Measurements from ENCODE around the gene SFTPD. TPM values are rescaled to one million over a fixed set of nuclear protein-coding genes. Genes with fewer than 3 reads are reported as not detected.

The SFTPD gene
- total RNA-seq, 1 experiment from 2014 or later: not detected

DNA sequence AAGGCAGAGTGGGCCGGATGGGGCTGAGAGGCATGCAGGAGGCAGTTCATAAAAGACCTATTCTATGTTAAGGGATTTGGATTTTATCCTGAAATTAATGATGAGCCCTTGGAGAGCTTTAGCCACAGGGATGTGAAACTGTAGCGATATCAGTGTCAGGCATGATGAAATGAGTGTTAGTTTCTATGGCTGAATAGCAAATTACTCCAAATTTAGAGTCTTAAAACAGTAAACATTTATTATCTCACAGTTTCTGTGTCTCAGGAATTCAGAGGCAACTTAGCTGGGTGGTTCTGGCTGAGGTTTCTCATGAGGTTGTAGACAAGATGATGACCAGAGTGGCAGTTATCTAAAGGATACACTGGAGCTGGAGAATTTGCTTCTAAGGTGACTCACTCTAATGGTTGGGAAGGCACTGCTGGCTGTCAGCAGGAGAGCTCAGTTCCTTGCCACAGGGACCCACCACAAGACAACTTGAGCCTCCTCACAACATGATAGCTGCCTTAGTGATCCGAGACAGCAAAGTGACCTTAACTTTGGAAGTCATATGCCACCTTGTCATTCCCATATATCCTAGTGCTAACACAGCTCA, 36.7 kb upstream of the SFTPD start:
- intact Hi-C loops (cut with micrococcal nuclease; ENCODE audit: unreplicated experiment): loop anchor here (5.0 kb wide), 1 partner anchor 48 kb away; no protein-coding TSS in a partner anchor
- no peak for DNase-seq (ENCODE audit: low spot score)
- CTCF ChIA-PET: no interaction called here

GRCh38 chr10:79984851-79985250, 35.9 kb upstream of the SFTPD start:
- CTCF ChIA-PET: no interaction called here
- POLR2A ChIA-PET (ENCODE audit: low non-redundant PET): no interaction called here
- no peak for DNase-seq (ENCODE audit: low spot score)
- TF ChIP-seq CTCF (conservative IDR thresholded peaks at IDR 0.05; ENCODE audit: low read depth, low read length) (no peak), EZH2 (IDR thresholded peaks at IDR 0.05; ENCODE audit: borderline replicate concordance, low read depth, low read length, poor library complexity, severe bottlenecking) (no peak)
- Histone ChIP-seq H3K27me3 (replicated peaks; ENCODE audit: insufficient read depth, low read depth, low read length, poor library complexity) (peaks cover 43% of the 10 kb centered on the region), H3K4me1 (ENCODE audit: insufficient read depth, low read length, poor library complexity, severe bottlenecking) (no peaks in the 10 kb centered on the region), H3K9me3 (ENCODE audit: low read depth, low read length, poor library complexity, severe bottlenecking) (no peaks in the 10 kb centered on the region), H3K27ac (ENCODE audit: low read depth, low read length, poor library complexity, severe bottlenecking) (no peak overlapping the region), H3K4me3 (ENCODE audit: low read depth, low read length, poor library complexity, severe bottlenecking) (no peak overlapping the region), H3K36me3 (ENCODE audit: insufficient read depth, low read length, poor library complexity, severe bottlenecking) (no peaks in the 10 kb centered on the region)
- no TSS peak for BruUV-seq (replicated peaks)
- intact Hi-C loops (cut with micrococcal nuclease; ENCODE audit: unreplicated experiment): loop anchor here (5.0 kb wide), 1 partner anchor 48 kb away; no protein-coding TSS in a partner anchor

More for the DNA sequence above, 36.7 kb upstream of the SFTPD start:
- no peaks in the 10 kb centered on the region for H3K4me1 ChIP-seq (ENCODE audit: insufficient read depth, low read length, poor library complexity, severe bottlenecking)
- POLR2A ChIA-PET (ENCODE audit: low non-redundant PET): interaction anchor here (0.6 kb wide), 1 partner anchor 8 kb away, joined by 3 read pairs; no protein-coding TSS in a partner anchor
- no TSS peak for BruUV-seq (replicated peaks)
- TF ChIP-seq CTCF (conservative IDR thresholded peaks at IDR 0.05; ENCODE audit: low read depth, low read length): no peak
- no peak for TF ChIP-seq EZH2 (IDR thresholded peaks at IDR 0.05; ENCODE audit: borderline replicate concordance, low read depth, low read length, poor library complexity, severe bottlenecking)
- no peak overlapping the region for H3K4me3 ChIP-seq (ENCODE audit: low read depth, low read length, poor library complexity, severe bottlenecking)
- H3K27ac ChIP-seq (ENCODE audit: low read depth, low read length, poor library complexity, severe bottlenecking): no peak overlapping the region
- peaks cover 4% of the 10 kb centered on the region for H3K9me3 ChIP-seq (ENCODE audit: low read depth, low read length, poor library complexity, severe bottlenecking)
- no peaks in the 10 kb centered on the region for H3K36me3 ChIP-seq (ENCODE audit: insufficient read depth, low read length, poor library complexity, severe bottlenecking)
- H3K27me3 ChIP-seq (replicated peaks; ENCODE audit: insufficient read depth, low read depth, low read length, poor library complexity): peaks cover 39% of the 10 kb centered on the region

- Histone ChIP-seq H3K4me3 (ENCODE audit: low read depth, low read length, poor library complexity, severe bottlenecking) (no peak overlapping the region), H3K9me3 (ENCODE audit: low read depth, low read length, poor library complexity, severe bottlenecking) (no peaks in the 10 kb centered on the region), H3K36me3 (ENCODE audit: insufficient read depth, low read length, poor library complexity, severe bottlenecking) (no peaks in the 10 kb centered on the region), H3K4me1 (ENCODE audit: insufficient read depth, low read length, poor library complexity, severe bottlenecking) (no peaks in the 10 kb centered on the region), H3K27me3 (replicated peaks; ENCODE audit: insufficient read depth, low read depth, low read length, poor library complexity) (peaks cover 45% of the 10 kb centered on the region), H3K27ac (ENCODE audit: low read depth, low read length, poor library complexity, severe bottlenecking) (no peak overlapping the region)
- DNase-seq (ENCODE audit: low spot score): no peak
- ChIA-PET CTCF (no interaction called here), POLR2A (ENCODE audit: low non-redundant PET) (interaction anchor here (0.6 kb wide), 1 partner anchor 1657 kb away, joined by 4 read pairs; no protein-coding TSS in a partner anchor)
- TF ChIP-seq CTCF (conservative IDR thresholded peaks at IDR 0.05; ENCODE audit: low read depth, low read length) (no peak), EZH2 (IDR thresholded peaks at IDR 0.05; ENCODE audit: borderline replicate concordance, low read depth, low read length, poor library complexity, severe bottlenecking) (no peak)
- no TSS peak for BruUV-seq (replicated peaks)
- intact Hi-C loops (cut with micrococcal nuclease; ENCODE audit: unreplicated experiment): no loop called here
Observed at GRCh38 chr10:79983286-79983909, 34.5 kb upstream of the SFTPD start.

All from A673 (cell line).